Muscle layer of colon (tissue), 2 donors: ENCODE data around the gene TCF12.
"Not testable (repeated sequence)": the region's sequence is repeated elsewhere in the genome, so short reads cannot be mapped to it uniquely, and the experiment has no call there.

Experiments
- H3K27ac ChIP-seq: one replicate; pipeline ENCODE4 v1.7.0; 2013; ENCODE audit warnings: low read depth, mild to moderate bottlenecking, low read length, moderate library complexity
- H3K27me3 ChIP-seq, 2 donors: one replicate each; pipeline ENCODE4 v1.7.0; 2013; ENCODE audit warnings: low read length in 2 of 2, mild to moderate bottlenecking in 2 of 2; ENCODE audit not compliant: insufficient read depth in 2 of 2, control insufficient read depth in 1 of 2
- H3K36me3 ChIP-seq: one replicate; pipeline ENCODE4 v1.7.0; 2013; ENCODE audit warnings: mild to moderate bottlenecking, low read length; ENCODE audit not compliant: insufficient read depth
- H3K4me1 ChIP-seq: one replicate; pipeline ENCODE4 v1.7.0; 2013; ENCODE audit warnings: mild to moderate bottlenecking, low read length; ENCODE audit not compliant: insufficient read depth
- H3K4me3 ChIP-seq, 2 donors: one replicate each; pipeline ENCODE4 v1.7.0; 2013; ENCODE audit warnings: low read length in 2 of 2, low read depth in 1 of 2, mild to moderate bottlenecking in 1 of 2, moderate library complexity in 1 of 2
- H3K9ac ChIP-seq: one replicate; pipeline ENCODE4 v1.7.0; 2013; ENCODE audit warnings: low read length
- H3K9me3 ChIP-seq: one replicate; pipeline ENCODE4 v1.7.0; 2013; ENCODE audit warnings: mild to moderate bottlenecking, low read length
- donor health status: abdominal sarcoma.
- donor health status: Adenocarcinoma of cecum.

The TCF12 gene

GRCh38 chr15:56950979-56951378, 32.5 kb downstream of the TCF12 start:
- H3K27ac ChIP-seq: no peak overlapping the region
- H3K36me3 ChIP-seq: no peaks in the 10 kb centered on the region
- H3K4me3 ChIP-seq: no peak overlapping the region
- no peak overlapping the region for H3K9ac ChIP-seq
- no peaks in the 10 kb centered on the region for H3K9me3 ChIP-seq
- peaks cover 12% of the 10 kb centered on the region for H3K4me1 ChIP-seq
- H3K27me3 ChIP-seq: no peaks in the 10 kb centered on the region

GRCh38 chr15:56953790-56954189, 35.3 kb downstream of the TCF12 start:
- Histone ChIP-seq H3K4me1 (peaks cover 9% of the 10 kb centered on the region), H3K27ac (no peak overlapping the region), H3K9ac (no peak overlapping the region), H3K27me3 (no peaks in the 10 kb centered on the region), H3K4me3 (no peak overlapping the region), H3K9me3 (no peaks in the 10 kb centered on the region), H3K36me3 (no peaks in the 10 kb centered on the region)

- not testable (repeated sequence) for H3K9ac ChIP-seq, H3K36me3 ChIP-seq, H3K4me1 ChIP-seq, H3K27me3 ChIP-seq, H3K27ac ChIP-seq, H3K4me3 ChIP-seq, H3K9me3 ChIP-seq
Measured at GRCh38 chr15:56955011-56955410, 36.6 kb downstream of the TCF12 start.

GRCh38 chr15:56956538-56956937, 38.1 kb downstream of the TCF12 start:
- no peaks in the 10 kb centered on the region for H3K36me3 ChIP-seq
- no peaks in the 10 kb centered on the region for H3K9me3 ChIP-seq
- no peak overlapping the region for H3K4me3 ChIP-seq
- H3K27me3 ChIP-seq: no peaks in the 10 kb centered on the region
- H3K27ac ChIP-seq: no peak overlapping the region
- H3K9ac ChIP-seq: no peak overlapping the region
- peaks cover 6% of the 10 kb centered on the region for H3K4me1 ChIP-seq

- Histone ChIP-seq H3K27me3 (no peaks in the 10 kb centered on the region), H3K9ac (no peak overlapping the region), H3K4me1 (peaks cover 6% of the 10 kb centered on the region), H3K4me3 (no peak overlapping the region), H3K9me3 (no peaks in the 10 kb centered on the region), H3K27ac (no peak overlapping the region), H3K36me3 (no peaks in the 10 kb centered on the region)
Measured at GRCh38 chr15:56957812-56958406, 39.5 kb downstream of the TCF12 start.

- no peak overlapping the region for H3K27ac ChIP-seq
- H3K9ac ChIP-seq: no peak overlapping the region
- H3K36me3 ChIP-seq: no peaks in the 10 kb centered on the region
- H3K4me3 ChIP-seq: no peak overlapping the region
- H3K9me3 ChIP-seq: no peaks in the 10 kb centered on the region
- H3K4me1 ChIP-seq: peaks cover 20% of the 10 kb centered on the region
- H3K27me3 ChIP-seq: no peaks in the 10 kb centered on the region
Measured at GRCh38 chr15:56959318-56959648, 40.8 kb downstream of the TCF12 start.

- H3K27ac ChIP-seq: no peak overlapping the region
- no peak overlapping the region for H3K4me3 ChIP-seq
- no peaks in the 10 kb centered on the region for H3K27me3 ChIP-seq
- no peaks in the 10 kb centered on the region for H3K36me3 ChIP-seq
- peaks cover 23% of the 10 kb centered on the region for H3K4me1 ChIP-seq
- no peaks in the 10 kb centered on the region for H3K9me3 ChIP-seq
- H3K9ac ChIP-seq: no peak overlapping the region
Measured at GRCh38 chr15:56960116-56960515, 41.7 kb downstream of the TCF12 start.

GRCh38 chr15:56963126-56963525, 44.7 kb downstream of the TCF12 start:
- Histone ChIP-seq H3K9ac (no peak overlapping the region), H3K4me1 (peaks cover 28% of the 10 kb centered on the region), H3K27me3 (no peaks in the 10 kb centered on the region), H3K27ac (no peak overlapping the region), H3K9me3 (no peaks in the 10 kb centered on the region), H3K36me3 (no peaks in the 10 kb centered on the region), H3K4me3 (no peak overlapping the region)

GRCh38 chr15:56963710-56964109, 45.3 kb downstream of the TCF12 start:
- Histone ChIP-seq H3K4me1 (peaks cover 31% of the 10 kb centered on the region), H3K9ac (no peak overlapping the region), H3K9me3 (no peaks in the 10 kb centered on the region), H3K27ac (no peak overlapping the region), H3K4me3 (no peak overlapping the region), H3K27me3 (no peaks in the 10 kb centered on the region), H3K36me3 (no peaks in the 10 kb centered on the region)

- peaks cover 36% of the 10 kb centered on the region for H3K4me1 ChIP-seq
- no peaks in the 10 kb centered on the region for H3K27me3 ChIP-seq
- no peak overlapping the region for H3K27ac ChIP-seq
- H3K4me3 ChIP-seq: no peak overlapping the region
- H3K9ac ChIP-seq: no peak overlapping the region
- no peaks in the 10 kb centered on the region for H3K9me3 ChIP-seq
- no peaks in the 10 kb centered on the region for H3K36me3 ChIP-seq
Measured at GRCh38 chr15:56964182-56964581, 45.7 kb downstream of the TCF12 start.

- H3K9me3 ChIP-seq: no peaks in the 10 kb centered on the region
- no peak overlapping the region for H3K9ac ChIP-seq
- peaks cover 33% of the 10 kb centered on the region for H3K4me1 ChIP-seq
- H3K27ac ChIP-seq: no peak overlapping the region
- no peaks in the 10 kb centered on the region for H3K27me3 ChIP-seq
- H3K4me3 ChIP-seq: no peak overlapping the region
- H3K36me3 ChIP-seq: no peaks in the 10 kb centered on the region
Measured at GRCh38 chr15:56965231-56966013, 47.0 kb downstream of the TCF12 start.

GRCh38 chr15:56967336-56967735, 48.9 kb downstream of the TCF12 start:
- no peak overlapping the region for H3K4me3 ChIP-seq
- H3K27ac ChIP-seq: no peak overlapping the region
- peaks cover 40% of the 10 kb centered on the region for H3K4me1 ChIP-seq
- no peak overlapping the region for H3K9ac ChIP-seq
- no peaks in the 10 kb centered on the region for H3K27me3 ChIP-seq
- H3K9me3 ChIP-seq: no peaks in the 10 kb centered on the region
- H3K36me3 ChIP-seq: no peaks in the 10 kb centered on the region
